Nephron progenitor cell (in vitro differentiated cells): ENCODE measurements around the gene SGCE.
A peak's percentile ranks its signal among the peaks of the same experiment; 100 is the strongest.

ENCODE experiments used
- DNase-seq: peaks from one replicate; pipeline ENCODE4 v3.0.0; 2021
- H3K27ac Mint-ChIP-seq: 2 replicates; pipeline ENCODE4 v1.8.0; 2021; ENCODE audit warnings: mild to moderate bottlenecking, moderate library complexity, mixed read lengths
- H3K27me3 Mint-ChIP-seq: 2 replicates; pipeline ENCODE4 v1.8.0; 2021; ENCODE audit warnings: mild to moderate bottlenecking, low read depth, mixed read lengths; ENCODE audit not compliant: poor library complexity
- H3K36me3 Mint-ChIP-seq: 2 replicates; pipeline ENCODE4 v1.8.0; 2021; ENCODE audit warnings: low read depth, mixed read lengths
- H3K4me1 Mint-ChIP-seq: 2 replicates; pipeline ENCODE4 v1.8.0; 2021; ENCODE audit warnings: mixed read lengths
- H3K4me3 Mint-ChIP-seq: 2 replicates; pipeline ENCODE4 v1.8.0; 2021; ENCODE audit warnings: mild to moderate bottlenecking, moderate library complexity, mixed read lengths
- H3K9me3 Mint-ChIP-seq: 2 replicates; pipeline ENCODE4 v1.8.0; 2021; ENCODE audit warnings: mild to moderate bottlenecking, moderate library complexity, mixed read lengths
- CTCF ChIP-seq: fragments of 200-600 bp; sonication (generic); IDR thresholded peaks from 2 replicates; pipeline ENCODE4 v1.5.0; 2021; ENCODE audit warnings: antibody characterized with exemption

Gene SGCE

GRCh38 chr7:94656925-94657731 is 1.2 kb upstream of the SGCE start:
- Mint-ChIP-seq H3K27me3 (no peaks in the 10 kb centered on the region), H3K36me3 (peaks cover 24% of the 10 kb centered on the region), H3K4me3 (peak overlapping the region; percentile 95), H3K27ac (peak overlapping the region; percentile 98), H3K4me1 (peaks cover 45% of the 10 kb centered on the region), H3K9me3 (peaks cover 16% of the 10 kb centered on the region)
- peak; percentile 16 for DNase-seq
- no peak for TF ChIP-seq CTCF

- peaks cover 14% of the 10 kb centered on the region for H3K9me3 Mint-ChIP-seq
- no peak for DNase-seq
- no peaks in the 10 kb centered on the region for H3K27me3 Mint-ChIP-seq
- peak overlapping the region; percentile 95 for H3K4me3 Mint-ChIP-seq
- H3K4me1 Mint-ChIP-seq: peaks cover 50% of the 10 kb centered on the region
- H3K36me3 Mint-ChIP-seq: peaks cover 21% of the 10 kb centered on the region
- no peak for TF ChIP-seq CTCF
- peak overlapping the region; percentile 98 for H3K27ac Mint-ChIP-seq
Measured at GRCh38 chr7:94656658-94656924, 658 bp upstream of the SGCE start.

GRCh38 chr7:94655126-94655847 is 646 bp downstream of the SGCE start:
- Mint-ChIP-seq H3K27me3 (no peaks in the 10 kb centered on the region), H3K36me3 (peaks cover 8% of the 10 kb centered on the region), H3K9me3 (peaks cover 14% of the 10 kb centered on the region), H3K4me3 (peak overlapping the region; percentile 95), H3K27ac (peak overlapping the region; percentile 89), H3K4me1 (peaks cover 51% of the 10 kb centered on the region)
- no peak for TF ChIP-seq CTCF
- DNase-seq: peak; percentile 40

GRCh38 chr7:94654783-94655125 is 1.2 kb downstream of the SGCE start:
- Mint-ChIP-seq H3K9me3 (peaks cover 14% of the 10 kb centered on the region), H3K36me3 (peaks cover 6% of the 10 kb centered on the region), H3K4me3 (peak overlapping the region; percentile 95), H3K27ac (peak overlapping the region; percentile 89), H3K4me1 (peaks cover 51% of the 10 kb centered on the region), H3K27me3 (no peaks in the 10 kb centered on the region)
- TF ChIP-seq CTCF: no peak
- DNase-seq: no peak

- no peaks in the 10 kb centered on the region for H3K27me3 Mint-ChIP-seq
- no peak for DNase-seq
- no peaks in the 10 kb centered on the region for H3K9me3 Mint-ChIP-seq
- H3K36me3 Mint-ChIP-seq: peaks cover 17% of the 10 kb centered on the region
- H3K4me3 Mint-ChIP-seq: peak overlapping the region; percentile 57
- no peak for TF ChIP-seq CTCF
- H3K4me1 Mint-ChIP-seq: peaks cover 58% of the 10 kb centered on the region
- H3K27ac Mint-ChIP-seq: no peak overlapping the region
Measured at GRCh38 chr7:94650147-94651051, 5.5 kb downstream of the SGCE start.
